Natural killer cell (primary cell): ENCODE measurements around the gene KCNQ1OT1. TPM values are rescaled to one million over a fixed set of nuclear protein-coding genes. Genes with fewer than 3 reads are reported as not detected.

Source experiments
- ATAC-seq, 3 donors: fragments of 150-1000 bp in 2 of 3; fragments of 200-7000 bp in 1 of 3; cut with Tn5 transposase; 1 replicate in 1 of 3; 2 replicates in 2 of 3; pipeline ENCODE4 v1.10.0; 2021; ENCODE audit warnings: mild to moderate bottlenecking in 2 of 3, moderate library complexity in 2 of 3
- DNase-seq, 2 donors: peaks; one replicate each; pipeline versions ENCODE4 v3.0.0 to v3.0.0-alpha.2; 2013 to 2021; ENCODE audit warnings: mixed read lengths in 1 of 2
- H3K27ac ChIP-seq: one replicate; pipeline ENCODE4 v1.5.1; 2013; ENCODE audit warnings: mild to moderate bottlenecking, low read length
- H3K27me3 ChIP-seq: one replicate; pipeline ENCODE4 v1.6.1; 2013; ENCODE audit warnings: low read length; ENCODE audit not compliant: control insufficient read depth, insufficient read depth
- H3K36me3 ChIP-seq: one replicate; pipeline ENCODE4 v1.6.1; 2013; ENCODE audit warnings: low read length; ENCODE audit not compliant: control insufficient read depth, insufficient read depth
- H3K4me1 ChIP-seq: one replicate; pipeline ENCODE4 v1.6.1; 2013; ENCODE audit warnings: low read length; ENCODE audit not compliant: control insufficient read depth, insufficient read depth
- H3K4me3 ChIP-seq: one replicate; pipeline ENCODE4 v1.5.1; 2013; ENCODE audit warnings: low read length
- H3K9me3 ChIP-seq: one replicate; pipeline ENCODE4 v1.6.1; 2013; ENCODE audit warnings: low read length; ENCODE audit not compliant: control insufficient read depth, insufficient read depth
- H3K27ac Mint-ChIP-seq, 2 donors: one replicate each; pipeline ENCODE4 v1.8.0; 2022; ENCODE audit warnings: mild to moderate bottlenecking in 2 of 2, mixed read lengths in 2 of 2, moderate library complexity in 1 of 2
- H3K27me3 Mint-ChIP-seq, 2 donors: one replicate each; pipeline ENCODE4 v1.8.0; 2022; ENCODE audit warnings: low read depth in 2 of 2, mixed read lengths in 2 of 2
- H3K36me3 Mint-ChIP-seq: one replicate; pipeline ENCODE4 v1.8.0; 2022; ENCODE audit warnings: mixed read lengths
- H3K4me1 Mint-ChIP-seq, 2 donors: one replicate each; pipeline ENCODE4 v1.8.0; 2022; ENCODE audit warnings: mixed read lengths in 2 of 2
- H3K4me3 Mint-ChIP-seq: one replicate; pipeline ENCODE4 v1.8.0; 2022; ENCODE audit warnings: mild to moderate bottlenecking, moderate library complexity, mixed read lengths
- H3K9me3 Mint-ChIP-seq, 2 donors: one replicate each; pipeline ENCODE4 v1.8.0; 2022; ENCODE audit warnings: mixed read lengths in 2 of 2
- CTCF ChIP-seq: fragments of 200-600 bp; IDR thresholded peaks from one replicate; pipeline ENCODE4 v1.8.0; 2022; ENCODE audit warnings: antibody characterized with exemption
- WGBS: methylation state at CpG from one replicate; pipeline ENCODE4 v1.1.7; 2013; ENCODE audit warnings: missing lambda C conversion rate; ENCODE audit not compliant: insufficient coverage; 5-methylcytosine and 5-hydroxymethylcytosine counted together
- intact Hi-C: fragments of 100-400 bp; cut with micrococcal nuclease; formaldehyde crosslinking; loops from one replicate; pipeline ENCODE4 v1.14.2; 2022
- total RNA-seq, 4 donors: library from RNA; stranded (reverse); fragments of 120-200 nt in 1 of 4; gene quantifications; one replicate each; pipeline versions ENCODE4 v1.2.3 to v1.2.4, GENCODE V29; 2013 to 2022

The KCNQ1OT1 gene
- total RNA-seq, 3 donors from 2014 or later (not counting 1 experiment from before 2014, with no cell fraction given), result 0.72 to 0.78 (median 0.75) TPM

- no peaks in the 10 kb centered on the region for H3K4me1 ChIP-seq
- no peaks in the 10 kb centered on the region for H3K9me3 ChIP-seq
- DNase-seq (peak in 1 of 2 donors; percentile 13), ATAC-seq (no peak)
- intact Hi-C loops, result no loop called here
- no peak for TF ChIP-seq CTCF
- H3K27me3 Mint-ChIP-seq, result no peaks in the 10 kb centered on the region
- no peak overlapping the region for H3K27ac ChIP-seq
- no peaks in the 10 kb centered on the region for H3K9me3 Mint-ChIP-seq
- H3K36me3 Mint-ChIP-seq, result no peaks in the 10 kb centered on the region
- no peaks in the 10 kb centered on the region for H3K27me3 ChIP-seq
- no peaks in the 10 kb centered on the region for H3K4me1 Mint-ChIP-seq
- H3K4me3 ChIP-seq, result no peak overlapping the region
- no peaks in the 10 kb centered on the region for H3K36me3 ChIP-seq
- no peak overlapping the region for H3K27ac Mint-ChIP-seq
- 89% methylated on average over 17 of the region's 17 CpGs for WGBS
- no peak overlapping the region for H3K4me3 Mint-ChIP-seq
These were observed 120.3 kb downstream of the KCNQ1OT1 start for GRCh38 chr11:2579315-2580060.

- H3K27me3 ChIP-seq, result no peaks in the 10 kb centered on the region
- H3K36me3 ChIP-seq, result no peaks in the 10 kb centered on the region
- Mint-ChIP-seq H3K9me3 (no peaks in the 10 kb centered on the region), H3K27ac (no peak overlapping the region), H3K4me3 (no peak overlapping the region), H3K27me3 (no peaks in the 10 kb centered on the region), H3K36me3 (no peaks in the 10 kb centered on the region), H3K4me1 (no peaks in the 10 kb centered on the region)
- intact Hi-C loops, result no loop called here
- H3K9me3 ChIP-seq, result no peaks in the 10 kb centered on the region
- ATAC-seq (no peak), DNase-seq (no peak)
- WGBS, result 82% methylated on average over 7 of the region's 7 CpGs
- H3K4me1 ChIP-seq, result no peaks in the 10 kb centered on the region
- no peak for TF ChIP-seq CTCF
- H3K27ac ChIP-seq, result no peak overlapping the region
- H3K4me3 ChIP-seq, result no peak overlapping the region
These were observed 120.9 kb downstream of the KCNQ1OT1 start for GRCh38 chr11:2578929-2579270.

- intact Hi-C loops, result no loop called here
- DNase-seq (peak in 1 of 2 donors; percentile 13), ATAC-seq (no peak)
- no peak for TF ChIP-seq CTCF
- no peak overlapping the region for H3K4me3 Mint-ChIP-seq
- WGBS, result 92% methylated on average over 22 of the region's 22 CpGs
- Histone ChIP-seq H3K36me3 (no peaks in the 10 kb centered on the region), H3K4me1 (no peaks in the 10 kb centered on the region), H3K27me3 (no peaks in the 10 kb centered on the region), H3K4me3 (no peak overlapping the region), H3K9me3 (no peaks in the 10 kb centered on the region), H3K27ac (no peak overlapping the region)
- no peaks in the 10 kb centered on the region for H3K36me3 Mint-ChIP-seq
- no peak overlapping the region for H3K27ac Mint-ChIP-seq
- H3K27me3 Mint-ChIP-seq, result no peaks in the 10 kb centered on the region
- no peaks in the 10 kb centered on the region for H3K9me3 Mint-ChIP-seq
- no peaks in the 10 kb centered on the region for H3K4me1 Mint-ChIP-seq
These were observed 121.5 kb downstream of the KCNQ1OT1 start for GRCh38 chr11:2577991-2578928.
